C4-2B (cell line): ENCODE data around the gene SNAP25.

Experiments used
- H3K27ac ChIP-seq: fragments of 450-650 bp; 2 replicates; pipeline ENCODE4 v1.5.1; 2017
- CTCF ChIP-seq: fragments of 450-650 bp; conservative IDR thresholded peaks from 2 replicates; pipeline ENCODE4 v1.5.1; 2017; ENCODE audit warnings: mild to moderate bottlenecking
- ZFX ChIP-seq: fragments of 450-650 bp; IDR thresholded peaks from 2 replicates; pipeline ENCODE4 v1.6.1; 2017

The SNAP25 gene

DNA sequence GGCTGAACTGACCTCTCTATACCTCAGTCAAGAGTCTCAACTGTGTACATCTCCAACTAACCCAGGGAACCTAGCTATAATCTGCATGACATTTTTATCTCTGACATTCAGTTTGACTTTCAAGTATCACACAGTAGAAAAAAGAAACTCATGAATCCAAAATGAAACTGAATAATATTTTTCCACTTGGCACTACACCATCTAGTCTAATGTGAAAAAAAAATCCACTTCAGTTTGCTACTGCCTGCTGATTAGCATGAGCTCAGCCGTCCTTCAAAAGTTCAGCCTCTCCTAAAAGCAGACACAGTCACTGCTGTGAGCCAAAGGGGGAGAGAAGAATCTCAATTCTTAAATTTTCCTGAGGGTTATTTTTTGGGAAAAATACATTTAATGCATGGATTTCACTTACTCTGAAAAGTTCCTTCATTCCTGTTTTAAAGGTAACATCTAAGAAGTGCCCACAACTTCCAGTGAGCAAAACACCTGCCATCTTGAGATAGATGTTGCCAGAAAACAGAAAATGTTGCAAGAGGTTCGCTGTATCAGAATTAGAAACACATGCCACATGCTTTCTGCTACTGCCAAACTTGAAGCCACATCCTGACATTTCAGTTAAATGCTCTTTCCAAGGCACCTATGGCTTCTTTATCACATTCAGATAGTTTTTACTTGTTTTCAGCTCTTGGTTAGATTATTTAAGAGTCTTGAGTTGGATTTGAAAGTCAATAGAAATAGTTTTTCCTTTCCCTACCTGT, 120.0 kb downstream of the SNAP25 start:
- no peak for TF ChIP-seq ZFX
- no peak for TF ChIP-seq CTCF

DNA sequence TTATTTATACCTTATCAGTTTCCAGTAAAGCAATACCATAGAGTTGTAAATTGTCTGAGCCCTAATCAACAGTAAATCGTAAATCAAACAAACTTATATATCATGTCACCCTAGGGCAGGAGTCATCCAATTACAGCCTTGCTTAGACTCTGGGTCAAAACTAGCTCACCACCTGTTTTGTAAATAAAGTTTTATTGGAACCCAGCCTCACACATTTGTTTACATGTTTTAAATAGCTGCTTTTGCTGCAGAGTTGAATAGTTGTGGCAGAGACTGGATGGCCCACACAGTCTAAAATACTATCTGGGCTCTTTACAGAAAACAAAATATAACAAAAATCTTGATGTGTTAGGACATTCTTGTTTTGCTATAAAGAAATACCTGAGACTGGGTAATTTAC, 121.0 kb downstream of the SNAP25 start:
- H3K27ac ChIP-seq, result no peak overlapping the region
- TF ChIP-seq ZFX, result no peak
- no peak for TF ChIP-seq CTCF

More for the DNA sequence above, 120.0 kb downstream of the SNAP25 start:
- H3K27ac ChIP-seq, result no peak overlapping the region

- TF ChIP-seq ZFX, result no peak
- no peak for TF ChIP-seq CTCF
- no peak overlapping the region for H3K27ac ChIP-seq
Observed at GRCh38 chr20:10342152-10342551, 123.5 kb downstream of the SNAP25 start.

DNA sequence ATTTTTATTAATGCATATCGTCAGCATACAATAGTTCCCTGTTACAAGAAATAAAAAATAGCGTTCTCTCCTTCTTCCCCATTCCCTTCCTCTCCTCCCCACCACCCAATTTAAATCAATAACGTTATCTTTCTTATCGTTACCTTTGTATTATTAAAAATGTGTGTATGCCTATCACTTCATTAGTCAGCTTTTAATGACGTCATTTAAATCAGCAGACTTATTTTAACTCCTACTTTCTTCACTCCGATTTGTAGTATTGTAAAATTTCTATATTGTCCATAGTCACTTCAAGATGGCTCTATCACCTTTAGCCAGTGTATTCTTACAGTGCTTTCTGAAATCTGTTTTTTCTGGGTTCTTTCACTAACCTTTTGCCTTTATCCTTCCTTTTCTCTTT, 126.3 kb downstream of the SNAP25 start:
- H3K27ac ChIP-seq, result no peak overlapping the region
- TF ChIP-seq CTCF (no peak), ZFX (no peak)

DNA sequence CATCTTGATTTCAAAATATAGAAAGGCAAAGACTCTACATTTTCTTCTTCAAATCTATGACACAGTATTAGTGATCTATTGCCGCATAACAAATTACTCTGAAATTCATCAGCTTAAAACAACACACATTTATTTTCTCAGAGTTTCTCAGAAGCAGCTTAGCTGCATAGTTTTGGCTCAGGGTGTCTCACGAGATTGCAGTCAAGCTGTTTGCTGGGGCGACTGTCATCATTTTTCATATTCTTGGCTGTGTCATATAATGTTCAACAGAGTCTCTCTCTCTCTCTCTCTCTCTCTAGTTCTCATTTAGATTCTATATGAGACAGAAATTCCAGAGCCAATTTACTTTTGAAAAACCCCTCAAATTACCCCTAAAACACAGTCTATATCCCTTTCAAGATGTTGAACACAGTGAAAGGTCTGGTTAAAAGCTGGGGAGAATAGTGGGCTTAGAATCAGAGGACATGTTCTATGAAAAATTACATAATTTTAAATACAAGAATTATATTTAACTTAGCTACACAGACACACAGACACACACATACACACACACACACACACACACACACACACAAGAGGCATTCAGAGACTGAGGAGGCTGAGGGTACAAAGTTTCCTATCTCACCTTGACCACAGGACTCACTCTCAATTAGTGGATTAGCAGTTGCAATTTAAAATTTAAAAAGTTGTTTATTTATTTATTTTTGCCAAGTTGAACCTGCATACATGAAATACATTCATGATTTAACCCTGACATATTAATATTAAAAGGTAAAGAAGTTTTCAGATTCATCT, 128.7 kb downstream of the SNAP25 start:
- no peak overlapping the region for H3K27ac ChIP-seq
- TF ChIP-seq ZFX (no peak), CTCF (no peak)

DNA sequence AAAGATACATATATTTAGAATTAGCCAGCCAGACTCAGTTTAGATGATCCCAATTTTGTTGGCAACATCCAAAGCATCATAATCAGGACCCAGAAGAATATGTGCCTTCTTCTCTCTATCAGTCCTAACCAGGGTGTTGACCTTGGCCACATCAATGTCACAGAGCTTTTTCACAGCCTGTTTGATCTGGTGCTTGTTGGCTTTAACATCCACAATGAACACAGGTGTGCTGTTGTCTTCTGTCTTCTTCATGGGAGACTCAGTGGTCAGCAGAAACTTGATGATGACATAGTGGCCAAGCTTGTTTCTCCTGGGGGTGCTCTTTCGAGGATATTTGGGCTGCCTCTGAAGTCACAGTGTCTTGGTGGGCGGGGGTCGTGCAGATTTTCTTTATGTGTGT, 130.5 kb downstream of the SNAP25 start:
- no peak overlapping the region for H3K27ac ChIP-seq
- no peak for TF ChIP-seq ZFX

DNA sequence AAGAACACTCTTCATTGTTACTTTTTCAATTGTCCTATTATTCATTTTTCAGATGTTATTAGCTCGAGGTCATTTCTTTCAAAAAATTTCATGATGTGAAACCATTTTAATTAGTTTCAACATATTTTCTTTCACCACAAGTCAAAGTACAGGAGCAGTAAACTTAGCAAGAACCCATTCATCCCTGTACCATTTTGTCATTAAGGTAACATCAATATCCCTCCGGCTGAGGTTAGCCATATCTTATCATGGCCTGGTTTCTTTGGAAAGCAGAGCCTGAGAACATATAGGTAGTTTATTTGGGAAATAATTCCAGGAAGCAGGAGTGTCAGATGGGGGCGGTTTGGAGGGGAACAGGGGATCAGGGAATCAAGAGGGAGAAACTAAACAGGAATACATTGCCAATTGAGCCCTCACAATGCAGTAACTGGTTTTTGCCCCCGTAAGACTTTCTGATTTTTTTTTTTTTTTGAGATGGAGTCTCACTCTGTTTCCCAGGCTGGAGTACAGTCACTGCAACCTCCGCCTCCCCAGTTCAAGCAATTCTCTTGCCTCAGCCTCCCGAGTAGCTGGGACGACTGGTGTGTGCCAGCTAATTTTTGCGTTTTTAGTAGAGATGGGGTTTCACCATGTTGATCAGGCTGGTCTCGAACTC, 131.7 kb downstream of the SNAP25 start:
- no peak overlapping the region for H3K27ac ChIP-seq
- TF ChIP-seq ZFX, result no peak
- no peak for TF ChIP-seq CTCF
